ENCODE data around the gene SDC1.

DNA sequence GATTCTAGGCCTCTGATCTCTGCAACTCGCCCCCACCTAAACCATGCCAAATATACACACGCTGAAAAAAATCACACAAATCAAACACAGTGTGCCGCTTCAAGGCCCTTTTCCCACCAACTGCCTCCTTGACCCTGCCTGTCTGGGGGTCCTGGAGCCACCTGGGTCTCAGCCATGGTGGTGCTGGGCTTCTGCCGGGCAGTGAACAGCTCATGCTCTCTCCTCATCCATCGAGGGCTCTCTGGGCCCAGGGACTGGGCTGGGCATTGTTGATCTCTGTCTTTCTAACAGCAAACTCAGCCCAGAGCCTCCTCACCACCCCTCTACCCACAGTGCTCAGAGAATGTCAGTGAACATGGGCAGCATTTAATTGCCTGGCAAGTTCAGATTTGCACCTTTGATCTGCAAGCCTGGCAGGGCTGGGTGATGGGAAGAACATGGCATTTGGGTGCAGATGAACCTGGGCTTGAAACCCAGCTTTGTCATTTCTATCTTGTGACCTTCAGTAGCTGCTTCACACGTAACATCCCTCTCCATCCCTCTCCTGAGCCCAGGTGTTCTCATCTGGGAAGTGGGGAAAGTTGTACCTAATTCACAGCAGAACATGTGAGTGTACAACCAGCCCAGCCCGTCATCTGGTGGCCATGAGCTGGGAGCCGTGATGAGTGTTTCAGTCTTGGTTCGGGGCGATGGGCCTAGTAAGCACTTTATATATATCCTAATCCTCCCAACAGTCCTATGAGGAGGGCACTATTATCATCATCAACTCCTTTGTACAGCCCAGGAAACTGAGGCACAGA lies 46.1 kb downstream of the SDC1 start:
- TF ChIP-seq, protein P1, sequence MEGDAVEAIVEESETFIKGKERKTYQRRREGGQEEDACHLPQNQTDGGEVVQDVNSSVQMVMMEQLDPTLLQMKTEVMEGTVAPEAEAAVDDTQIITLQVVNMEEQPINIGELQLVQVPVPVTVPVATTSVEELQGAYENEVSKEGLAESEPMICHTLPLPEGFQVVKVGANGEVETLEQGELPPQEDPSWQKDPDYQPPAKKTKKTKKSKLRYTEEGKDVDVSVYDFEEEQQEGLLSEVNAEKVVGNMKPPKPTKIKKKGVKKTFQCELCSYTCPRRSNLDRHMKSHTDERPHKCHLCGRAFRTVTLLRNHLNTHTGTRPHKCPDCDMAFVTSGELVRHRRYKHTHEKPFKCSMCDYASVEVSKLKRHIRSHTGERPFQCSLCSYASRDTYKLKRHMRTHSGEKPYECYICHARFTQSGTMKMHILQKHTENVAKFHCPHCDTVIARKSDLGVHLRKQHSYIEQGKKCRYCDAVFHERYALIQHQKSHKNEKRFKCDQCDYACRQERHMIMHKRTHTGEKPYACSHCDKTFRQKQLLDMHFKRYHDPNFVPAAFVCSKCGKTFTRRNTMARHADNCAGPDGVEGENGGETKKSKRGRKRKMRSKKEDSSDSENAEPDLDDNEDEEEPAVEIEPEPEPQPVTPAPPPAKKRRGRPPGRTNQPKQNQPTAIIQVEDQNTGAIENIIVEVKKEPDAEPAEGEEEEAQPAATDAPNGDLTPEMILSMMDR (IDR thresholded peaks at IDR 0.05; ENCODE audit: insufficient read depth, low read depth, low read length), result no peak
- TF ChIP-seq EZH2 (IDR thresholded peaks at IDR 0.05; ENCODE audit: insufficient read depth, low read length), result no peak

All from astrocyte (in vitro differentiated cells and primary cell).